NCI-H1436 treated with DMSO at 0.1 percent for 48 hours (cell line): ENCODE measurements around the gene SLC48A1.

Experiments used
- DNase-seq: peaks from one replicate; lab custom pipeline; 2025; lab: John Stamatoyannopoulos, UW

Gene SLC48A1

GRCh38 chr12:47757840-47758583, 15.0 kb upstream of the SLC48A1 start:
- DNase-seq = no peak

DNA sequence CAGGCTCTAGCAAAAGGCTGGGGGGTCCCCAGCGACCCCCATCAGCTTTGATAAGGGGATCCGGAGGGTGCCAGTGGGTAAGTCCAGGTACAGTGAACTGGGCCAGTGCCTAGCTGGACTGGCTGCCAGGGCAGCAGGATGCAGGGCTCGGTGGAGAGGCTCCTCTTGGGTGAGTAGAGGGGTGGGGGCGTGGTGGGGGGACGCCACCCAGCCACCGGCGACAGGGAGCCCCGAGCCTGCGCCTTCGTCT, 14.5 kb upstream of the SLC48A1 start:
- no peak for DNase-seq

DNA sequence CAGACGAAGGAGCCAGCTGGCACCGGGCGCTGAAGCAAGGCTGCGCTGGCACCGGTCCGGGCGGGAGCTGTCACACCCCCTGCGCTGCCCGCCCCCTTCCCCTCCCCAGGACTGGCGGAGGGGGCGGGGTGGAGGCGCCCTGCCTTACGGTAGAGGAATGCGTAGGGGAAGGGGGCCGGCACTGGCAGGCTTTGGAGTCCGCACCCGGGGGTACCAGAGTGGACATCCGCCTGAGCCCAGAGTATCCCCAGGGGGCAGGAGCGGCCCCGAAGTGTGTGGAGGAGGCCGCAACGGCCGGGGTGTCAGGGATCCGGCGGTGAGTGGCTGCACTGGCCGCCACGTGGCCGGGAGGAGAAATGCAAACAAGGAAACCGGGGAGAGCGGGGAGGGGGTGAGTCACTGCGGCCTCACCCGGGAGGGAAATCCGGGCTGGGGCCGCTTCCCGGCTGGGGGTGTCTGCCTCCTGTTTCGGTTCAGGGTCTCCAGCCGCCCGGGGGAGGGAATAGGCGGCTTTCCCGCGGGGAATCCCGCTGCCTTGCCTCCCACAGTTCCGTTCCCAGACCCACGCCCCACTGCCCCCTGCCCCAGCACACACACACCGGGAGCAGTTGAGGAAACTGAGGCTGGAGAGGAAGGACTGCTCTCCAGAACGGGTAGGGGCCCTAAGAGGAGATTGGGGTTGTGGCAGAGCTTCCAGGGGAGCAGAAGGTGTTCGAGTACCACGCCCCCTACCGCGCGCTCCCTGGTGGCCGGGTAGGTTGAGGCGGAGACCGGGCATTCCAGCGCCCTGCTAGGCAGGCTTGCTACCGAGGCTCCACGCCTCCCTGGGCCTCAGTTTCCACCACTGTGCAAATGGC, 14.0 kb upstream of the SLC48A1 start, which contains the start of gene RAPGEF3:
Gene RAPGEF3 (minus strand): TSS at position 47 of the 857 bp plus-strand sequence. CDS start 324 bp downstream, outside the sequence.
- no peak for DNase-seq

GRCh38 chr12:47762850-47763465, 10.1 kb upstream of the SLC48A1 start:
- DNase-seq = no peak

- no peak for DNase-seq
Measured at GRCh38 chr12:47763481-47764346, 9.3 kb upstream of the SLC48A1 start.

- DNase-seq = no peak
Measured at GRCh38 chr12:47766502-47767215, 6.4 kb upstream of the SLC48A1 start.

DNA sequence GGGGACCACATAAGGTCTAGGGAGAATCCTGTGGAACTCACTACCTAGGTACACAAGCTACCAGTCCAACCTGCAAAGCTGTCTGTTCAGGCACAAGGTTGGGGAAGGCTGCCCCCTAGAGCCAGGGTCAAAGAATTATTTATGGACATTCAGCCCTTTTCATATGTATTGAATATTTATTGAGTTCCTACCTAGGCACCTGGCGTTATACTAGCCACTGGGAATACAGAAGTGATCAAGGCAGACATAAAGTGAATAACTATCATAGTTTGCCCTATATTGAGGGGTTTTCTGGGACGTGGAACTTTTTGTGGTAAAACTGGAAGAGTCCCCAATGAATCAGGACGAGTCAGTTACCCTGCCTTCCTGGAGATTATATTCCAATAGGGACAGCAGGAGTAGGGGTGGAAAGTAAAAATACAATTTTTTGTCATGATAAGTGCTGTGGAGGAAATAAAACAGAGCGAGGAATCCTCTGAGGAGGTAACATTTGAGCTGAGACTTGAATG, 5.8 kb upstream of the SLC48A1 start:
- DNase-seq = no peak

DNA sequence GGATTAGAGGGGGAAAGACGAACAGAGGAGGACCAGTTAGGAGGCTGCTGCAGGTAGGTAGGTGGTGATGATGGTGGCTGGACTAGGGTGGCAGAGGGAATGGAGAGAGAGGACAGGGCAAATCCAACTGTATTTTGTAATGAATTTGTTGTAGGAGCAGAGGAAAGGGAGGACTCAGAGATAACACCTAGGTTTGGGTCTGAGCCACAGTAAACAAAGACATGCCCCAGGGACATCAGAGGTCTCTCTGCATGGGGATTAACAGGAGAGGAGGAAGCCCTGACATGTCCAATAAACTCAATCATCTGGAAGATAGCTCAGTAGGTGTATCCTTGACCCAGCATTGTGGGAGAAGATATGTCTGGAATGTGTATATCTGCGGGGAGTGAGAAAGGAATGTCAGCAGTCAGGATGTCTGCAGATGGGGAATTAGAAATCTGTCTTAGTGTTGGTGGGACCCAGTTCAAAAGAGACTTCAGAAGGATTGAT, 4.7 kb upstream of the SLC48A1 start:
- no peak for DNase-seq

GRCh38 chr12:47769234-47770085, 3.6 kb upstream of the SLC48A1 start:
- DNase-seq = no peak

DNA sequence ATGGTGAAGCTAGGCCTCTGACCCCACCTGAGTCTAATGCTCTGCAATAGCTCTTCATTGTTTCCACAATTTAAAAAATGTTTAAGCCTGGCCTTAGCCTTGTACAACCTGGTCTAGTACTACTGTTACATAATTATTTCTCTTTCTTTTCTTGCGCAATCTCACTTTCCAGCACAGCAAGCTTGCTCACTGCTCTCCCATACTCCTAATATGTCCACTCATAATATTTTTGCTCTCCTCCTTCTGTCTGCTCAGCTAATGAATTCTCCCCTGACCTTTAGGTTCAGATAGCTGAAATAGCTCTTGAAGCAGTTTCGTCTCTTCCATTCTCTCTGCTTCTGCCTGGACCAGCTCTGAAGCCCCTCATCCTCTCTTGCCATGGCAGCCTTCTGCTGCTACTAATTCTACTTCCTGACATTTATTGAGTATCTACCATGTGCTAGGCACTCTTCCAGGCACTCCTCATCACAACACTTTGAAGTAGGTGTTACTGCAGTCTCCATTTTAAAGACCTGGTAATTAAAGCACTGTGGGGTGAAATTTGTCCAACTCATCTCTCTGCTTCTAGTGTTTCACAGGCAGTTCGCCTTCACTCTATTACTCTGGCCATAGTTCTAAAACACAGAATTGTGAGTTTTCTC, 2.8 kb upstream of the SLC48A1 start:
- no peak for DNase-seq

DNA sequence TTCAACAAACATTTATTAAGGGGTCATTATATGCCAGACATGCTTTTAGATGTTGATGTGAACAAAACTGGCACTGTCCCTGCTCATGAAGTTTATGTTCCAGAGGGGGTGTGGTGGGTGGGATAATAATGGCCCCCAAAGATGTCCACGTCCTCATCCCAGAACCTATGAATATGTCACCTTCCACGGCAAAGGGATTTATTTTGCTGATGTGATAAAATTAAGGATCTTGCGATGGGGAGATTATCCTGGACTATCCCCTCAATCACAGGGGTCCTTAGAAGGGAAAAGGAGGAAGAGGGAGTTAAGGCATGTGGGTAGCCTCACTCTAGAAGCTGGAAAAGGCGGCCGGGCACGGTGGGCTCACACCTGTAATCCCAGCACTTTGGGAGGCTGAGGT, 1.7 kb upstream of the SLC48A1 start:
- no peak for DNase-seq

- DNase-seq = no peak
Measured at GRCh38 chr12:47772094-47772660, 861 bp upstream of the SLC48A1 start.

- DNase-seq = no peak
Measured at GRCh38 chr12:47772738-47773061, 338 bp upstream of the SLC48A1 start.

- DNase-seq = no peak
Measured at GRCh38 chr12:47773858-47774580, 981 bp downstream of the SLC48A1 start.

DNA sequence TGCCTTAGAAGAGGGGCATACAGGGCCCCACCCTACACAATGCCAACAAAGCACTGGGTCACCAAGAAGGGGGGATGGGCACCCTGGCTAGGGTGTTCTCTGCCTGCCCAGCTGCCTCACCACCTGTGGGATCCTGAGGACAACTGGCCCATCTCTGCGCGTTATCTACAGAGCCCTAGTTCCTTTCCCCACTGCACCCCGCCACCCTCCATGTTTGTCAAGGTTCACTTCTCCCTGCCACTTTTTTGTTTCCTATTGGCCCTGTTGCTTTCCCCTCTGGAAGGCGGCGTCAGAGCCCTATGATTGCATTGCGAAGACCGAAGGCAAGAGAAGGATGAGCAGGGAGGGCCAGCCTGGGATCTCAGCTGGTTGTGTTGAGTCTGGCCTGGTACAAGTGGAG, 1.6 kb downstream of the SLC48A1 start:
- no peak for DNase-seq

- no peak for DNase-seq
Measured at GRCh38 chr12:47775100-47775911, 2.3 kb downstream of the SLC48A1 start.

DNA sequence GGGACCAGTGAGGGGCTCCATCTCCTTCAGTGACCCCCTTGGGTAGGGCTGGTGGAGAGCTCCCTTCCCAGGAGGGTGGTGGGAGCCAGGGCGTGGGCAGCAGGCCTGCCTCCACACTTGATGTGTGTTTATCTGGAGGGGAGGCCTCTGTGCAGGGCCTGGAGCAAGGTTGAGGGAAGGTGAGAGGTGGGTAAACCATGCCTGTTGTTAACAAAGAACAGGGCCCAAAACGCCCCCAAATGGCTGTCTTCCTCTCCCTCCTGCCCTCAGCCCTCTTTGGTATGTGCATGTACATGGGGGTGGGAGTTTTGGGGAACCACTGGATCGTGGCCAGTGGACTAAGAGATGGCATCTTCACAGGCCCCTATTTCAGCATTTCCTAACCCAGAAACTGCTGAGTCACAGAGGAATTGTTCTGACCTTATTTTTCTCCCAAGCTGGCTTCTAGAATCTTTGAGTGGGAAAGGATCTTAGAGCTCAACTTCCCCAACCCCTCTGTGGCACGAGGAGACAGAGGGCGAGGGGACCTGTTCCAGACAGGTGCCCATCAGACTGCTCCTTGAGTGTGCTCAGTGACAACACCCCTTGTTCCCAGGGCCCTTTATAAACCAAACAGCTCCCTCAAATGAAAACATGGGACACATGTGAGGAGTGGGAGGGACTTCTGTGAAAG, 3.6 kb downstream of the SLC48A1 start:
- DNase-seq = no peak
